H1 (cell line): ENCODE results near the gene EIF2S2. TPM values are rescaled to one million over a fixed set of nuclear protein-coding genes. Genes with fewer than 3 reads are reported as not detected.

Source experiments
- CTCF ChIA-PET: fragments of 300-600 bp; sonication (Branson Sonifier 250); formaldehyde crosslinking; loops from one replicate; lab custom pipeline; 2021; ENCODE audit not compliant: partially characterized antibody; lab: Charles Lee
- POLR2A ChIA-PET: fragments of 300-600 bp; sonication (Branson Sonifier 250); formaldehyde crosslinking; loops from one replicate; lab custom pipeline; 2021; ENCODE audit warnings: inconsistent platforms; ENCODE audit not compliant: partially characterized antibody; lab: Charles Lee
- DNase-seq, 2 experiments: peaks; one replicate each; pipeline versions ENCODE4 v3.0.0 to v3.0.0-alpha.2; 2010 to 2022; ENCODE audit warnings: low spot score in 2 of 2, low read depth in 1 of 2, mixed read lengths in 1 of 2
- FAIRE-seq: peaks from 2 replicates; lab custom pipeline; 2011; peaks lifted over from hg19 to GRCh38; lab: Jason Lieb, UNC
- H2AFZ ChIP-seq: 2 replicates; pipeline ENCODE4 v1.8.1; 2012; ENCODE audit warnings: low read length, inconsistent platforms
- H2AK5ac ChIP-seq: 2 replicates; pipeline ENCODE4 v1.6.1; 2013; ENCODE audit warnings: low read depth, low read length
- H2BK120ac ChIP-seq: replicated peaks from 2 replicates; pipeline ENCODE3; 2013; ENCODE audit warnings: low read depth, low read length, inconsistent platforms
- H2BK12ac ChIP-seq: 2 replicates; pipeline ENCODE4 v1.6.1; 2013; ENCODE audit warnings: low read depth, low read length
- H2BK15ac ChIP-seq: 2 replicates; pipeline ENCODE4 v1.6.1; 2013; ENCODE audit warnings: low read length
- H2BK20ac ChIP-seq: 2 replicates; pipeline ENCODE4 v1.6.1; 2013; ENCODE audit warnings: low read length
- H2BK5ac ChIP-seq: 2 replicates; pipeline ENCODE4 v1.6.1; 2013; ENCODE audit warnings: low read depth, low read length
- H3K14ac ChIP-seq: 2 replicates; pipeline ENCODE4 v1.6.1; 2013; ENCODE audit warnings: inconsistent platforms; ENCODE audit not compliant: insufficient read length
- H3K18ac ChIP-seq: 2 replicates; pipeline ENCODE4 v1.6.1; 2013; ENCODE audit warnings: low read length; ENCODE audit errors: extremely low read depth
- H3K23ac ChIP-seq: 2 replicates; pipeline ENCODE4 v1.6.1; 2013; ENCODE audit warnings: inconsistent platforms; ENCODE audit not compliant: insufficient read length
- H3K23me2 ChIP-seq: 2 replicates; pipeline ENCODE4 v1.6.1; 2013; ENCODE audit warnings: low read depth, low read length
- H3K27ac ChIP-seq: 2 replicates; pipeline ENCODE4 v1.6.1; 2011; ENCODE audit warnings: low read depth, low read length, inconsistent platforms
- H3K27me3 ChIP-seq, 4 experiments: replicated peaks in 1 of 4; 1 replicate in 1 of 4; 2 replicates in 3 of 4; pipeline versions ENCODE4 v1.6.1 to v1.8.1; 2011 to 2013; ENCODE audit warnings: low read length in 3 of 4, mild to moderate bottlenecking in 3 of 4, inconsistent platforms in 2 of 4, mixed read lengths in 2 of 4, moderate library complexity in 1 of 4; ENCODE audit not compliant: control insufficient read depth in 3 of 4, insufficient read depth in 3 of 4; ENCODE audit errors: extremely low read depth in 1 of 4
- H3K36me3 ChIP-seq, 4 experiments: 2 replicates each; pipeline versions ENCODE4 v1.6.1 to v1.8.1; 2011 to 2013; ENCODE audit warnings: mild to moderate bottlenecking in 4 of 4, low read length in 3 of 4, moderate library complexity in 2 of 4, control low read depth in 1 of 4, inconsistent platforms in 1 of 4; ENCODE audit not compliant: insufficient read depth in 4 of 4, control insufficient read depth in 2 of 4
- H3K4ac ChIP-seq: replicated peaks from 2 replicates; pipeline ENCODE3; 2013; ENCODE audit warnings: low read length, low read depth, mixed read lengths, inconsistent platforms; ENCODE audit not compliant: insufficient read length
- H3K4me1 ChIP-seq, 4 experiments: replicated peaks in 1 of 4; 1 replicate in 1 of 4; 2 replicates in 3 of 4; pipeline versions ENCODE4 v1.6.1 to v1.8.1; 2011 to 2013; ENCODE audit warnings: low read length in 3 of 4, inconsistent platforms in 2 of 4, mixed read lengths in 1 of 4; ENCODE audit not compliant: insufficient read depth in 4 of 4, control insufficient read depth in 3 of 4
- H3K4me2 ChIP-seq, 2 experiments: 2 replicates each; pipeline versions ENCODE4 v1.6.1 to v1.8.1; 2011 to 2013; ENCODE audit warnings: low read depth in 2 of 2, low read length in 2 of 2, control low read depth in 1 of 2, inconsistent platforms in 1 of 2, mild to moderate bottlenecking in 1 of 2; ENCODE audit not compliant: insufficient read depth in 1 of 2
- H3K4me3 ChIP-seq, 4 experiments: fragments of 200-600, 300-600 bp in 1 of 4; sonication (generic), shearing (Covaris generic), sonication (Bioruptor Twin) in 1 of 4; 2 replicates each; pipeline versions ENCODE4 v1.5.1 to v1.8.1; 2011 to 2016; ENCODE audit warnings: low read length in 4 of 4, low read depth in 3 of 4, control low read depth in 2 of 4, inconsistent platforms in 2 of 4, mild to moderate bottlenecking in 2 of 4, mixed read lengths in 1 of 4, moderate library complexity in 1 of 4; ENCODE audit not compliant: insufficient read depth in 2 of 4; ENCODE audit errors: extremely low read depth in 1 of 4
- H3K56ac ChIP-seq: replicated peaks from 2 replicates; pipeline ENCODE3; 2013; ENCODE audit warnings: low read depth, mild to moderate bottlenecking, mixed read lengths, low read length, inconsistent platforms; ENCODE audit not compliant: insufficient read length
- H3K79me1 ChIP-seq: 2 replicates; pipeline ENCODE4 v1.6.1; 2013; ENCODE audit warnings: low read depth, low read length, control low read depth
- H3K79me2 ChIP-seq, 2 experiments: 2 replicates each; pipeline versions ENCODE4 v1.6.1 to v1.8.1; 2012 to 2013; ENCODE audit warnings: low read length in 2 of 2, mild to moderate bottlenecking in 2 of 2, inconsistent platforms in 1 of 2; ENCODE audit not compliant: insufficient read depth in 2 of 2, control insufficient read depth in 1 of 2
- H3K9ac ChIP-seq, 4 experiments: replicated peaks in 1 of 4; 1 replicate in 1 of 4; 2 replicates in 3 of 4; pipeline versions ENCODE4 v1.6.1 to v1.8.1; 2011 to 2013; ENCODE audit warnings: low read depth in 3 of 4, low read length in 3 of 4, control low read depth in 2 of 4, mild to moderate bottlenecking in 2 of 4, moderate library complexity in 2 of 4, inconsistent platforms in 1 of 4; ENCODE audit errors: extremely low read depth in 1 of 4
- H3K9me3 ChIP-seq, 2 experiments: 2 replicates each; pipeline versions ENCODE4 v1.6.1 to v1.8.1; 2012 to 2013; ENCODE audit warnings: mild to moderate bottlenecking in 2 of 2, moderate library complexity in 2 of 2, control low read depth in 1 of 2, inconsistent platforms in 1 of 2, low read depth in 1 of 2, low read length in 1 of 2, mixed read lengths in 1 of 2; ENCODE audit not compliant: insufficient read depth in 2 of 2
- H4K20me1 ChIP-seq, 2 experiments: replicated peaks in 1 of 2; 2 replicates each; pipeline versions ENCODE3 to v1.8.1; 2011 to 2013; ENCODE audit warnings: inconsistent platforms in 2 of 2, low read length in 2 of 2, mild to moderate bottlenecking in 1 of 2; ENCODE audit not compliant: insufficient read depth in 2 of 2, control insufficient read depth in 1 of 2
- H4K5ac ChIP-seq: 2 replicates; pipeline ENCODE4 v1.6.1; 2013; ENCODE audit warnings: low read length, low read depth, mixed read lengths, inconsistent platforms; ENCODE audit not compliant: insufficient read length
- H4K8ac ChIP-seq: 2 replicates; pipeline ENCODE4 v1.8.0; 2013; ENCODE audit warnings: mild to moderate bottlenecking, moderate library complexity, low read length, inconsistent platforms; ENCODE audit not compliant: insufficient read depth; ENCODE audit errors: extremely low read depth
- H4K91ac ChIP-seq: replicated peaks from 2 replicates; pipeline ENCODE3; 2013; ENCODE audit warnings: low read length, mixed read lengths, inconsistent platforms; ENCODE audit not compliant: insufficient read length
- BRCA1 ChIP-seq: IDR thresholded peaks from 2 replicates; pipeline ENCODE4 v1.6.1; 2012; ENCODE audit warnings: low read depth, low read length, improper control_type of control experiment
- CEBPB ChIP-seq: IDR thresholded peaks from 2 replicates; pipeline ENCODE4 v1.6.1; 2012; ENCODE audit warnings: low read depth, low read length
- CHD2 ChIP-seq: IDR thresholded peaks from 2 replicates; pipeline ENCODE4 v1.6.1; 2012; ENCODE audit warnings: low read length, improper control_type of control experiment
- CTCF ChIP-seq, 3 experiments: IDR thresholded peaks; 1 replicate in 2 of 3; 2 replicates in 1 of 3; pipeline versions ENCODE4 v1.5.1 to v1.6.1; 2011; ENCODE audit warnings: low read length in 3 of 3, mild to moderate bottlenecking in 3 of 3, inconsistent platforms in 2 of 3, low read depth in 1 of 3, moderate library complexity in 1 of 3; ENCODE audit not compliant: insufficient read depth in 1 of 3; ENCODE audit errors: control extremely low read depth in 1 of 3
- FOSL1 ChIP-seq: IDR thresholded peaks from 2 replicates; pipeline ENCODE4 v1.6.1; 2011; ENCODE audit warnings: mild to moderate bottlenecking, low read depth, low read length, moderate library complexity; ENCODE audit not compliant: insufficient read depth
- HDAC6 ChIP-seq: IDR thresholded peaks from one replicate; pipeline ENCODE4 v1.7.1; 2012; ENCODE audit warnings: low read depth, mild to moderate bottlenecking, inconsistent platforms, low read length, moderate library complexity
- MAFK ChIP-seq: IDR thresholded peaks from 2 replicates; pipeline ENCODE4 v1.6.1; 2012; ENCODE audit warnings: low read depth, mild to moderate bottlenecking, improper control_type of control experiment, low read length
- NANOG ChIP-seq: IDR thresholded peaks from 2 replicates; pipeline ENCODE4 v1.6.1; 2011; ENCODE audit warnings: low read length, low read depth, mild to moderate bottlenecking, inconsistent platforms; ENCODE audit not compliant: insufficient read depth, poor library complexity, severe bottlenecking
- PHF8 ChIP-seq: fragments of 200-600 bp; sonication (generic); conservative IDR thresholded peaks from 2 replicates; pipeline ENCODE4 v1.7.1; 2012; ENCODE audit warnings: low read depth, mild to moderate bottlenecking, inconsistent platforms, low read length, moderate library complexity
- SIN3A ChIP-seq, 2 experiments: IDR thresholded peaks in 1 of 2; conservative IDR thresholded peaks in 1 of 2; 2 replicates each; pipeline ENCODE4 v1.6.1; 2011 to 2012; ENCODE audit warnings: low read length in 2 of 2, improper control_type of control experiment in 1 of 2, low read depth in 1 of 2, mild to moderate bottlenecking in 1 of 2
- TAF1 ChIP-seq: IDR thresholded peaks from 2 replicates; pipeline ENCODE4 v1.6.1; 2011; ENCODE audit warnings: mild to moderate bottlenecking, low read depth, low read length
- WGBS, 2 experiments: shearing (Covaris generic) in 1 of 2; methylation state at CpG; one replicate each; pipeline versions ENCODE4 v1.1.6 to v1.1.7; 2013 to 2015; ENCODE audit warnings: low lambda C conversion rate in 2 of 2, mixed read lengths in 2 of 2, inconsistent platforms in 1 of 2, low coverage in 1 of 2, missing lambda C conversion rate in 1 of 2; ENCODE audit not compliant: insufficient replicate concordance in 2 of 2, insufficient coverage in 1 of 2, insufficient read length in 1 of 2; ENCODE audit errors: extremely low coverage in 1 of 2, missing lambda C conversion rate in 1 of 2; 5-methylcytosine and 5-hydroxymethylcytosine counted together
- polyA plus RNA-seq, 7 experiments: library from polyadenylated mRNA; depleted of rRNA in 3 of 7; stranded (reverse) in 5 of 7; unstranded in 2 of 7; fragments of >200 nt in 5 of 7; fragments of 200-250 nt in 2 of 7; gene quantifications; 1 replicate in 5 of 7; 2 replicates in 1 of 7; 4 replicates in 1 of 7; pipeline versions ENCODE4 v1.2.1 to v1.2.3, GENCODE V29; 2011 to 2013; ENCODE audit warnings: missing spikeins in 2 of 7, mixed read lengths in 2 of 7
- total RNA-seq: library from RNA; stranded (reverse); fragmentation: NEBNext Ultra II Directional; extraction: Animal tissue kit (Norgen Biotek cat#: 25700); gene quantifications from 2 replicates; pipeline ENCODE4 v1.2.1, GENCODE V29; 2021

Gene EIF2S2
- total and polyA plus RNA-seq, 2 of the 8 experiments (the other 6 are each of a cell fraction or from before 2014, with no cell fraction given) = 59.5 to 142 TPM

DNA sequence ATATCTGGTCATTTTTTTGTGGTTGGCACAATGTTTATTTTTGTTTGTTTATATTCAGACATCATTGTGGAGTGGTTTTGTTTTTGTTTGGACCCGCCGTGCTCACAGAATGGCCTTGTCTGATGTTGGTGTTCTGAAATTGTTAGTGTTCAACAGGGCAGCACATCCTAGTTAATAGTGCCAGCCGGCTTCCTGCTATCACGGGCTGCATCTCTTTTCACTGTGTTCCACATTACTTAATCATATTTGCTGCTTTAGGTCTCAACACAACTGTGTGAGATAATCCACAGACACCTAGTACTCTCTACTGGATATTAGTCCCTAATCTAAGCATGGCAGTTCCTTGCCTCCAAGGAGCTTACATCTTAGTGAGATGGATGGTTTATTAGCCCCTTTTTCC lies 2.8 kb upstream of the EIF2S2 start:
- Histone ChIP-seq H4K20me1 (peaks cover 9 to 12% of the 10 kb centered on the region in 2 experiments), H3K23ac (no peak overlapping the region), H3K4me3 (no peak overlapping the region), H2BK12ac (no peak overlapping the region), H2AK5ac (no peak overlapping the region), H3K18ac (no peak overlapping the region), H2BK20ac (no peak overlapping the region), H3K9ac (no peak overlapping the region), H3K23me2 (peaks cover 9% of the 10 kb centered on the region), H3K79me2 (peaks cover 17 to 22% of the 10 kb centered on the region in 2 experiments), H3K14ac (no peak overlapping the region), H3K4ac (no peak overlapping the region), H3K4me2 (no peak overlapping the region), H4K5ac (no peak overlapping the region), H3K56ac (no peak overlapping the region), H2AFZ (no peak overlapping the region), H3K27ac (no peak overlapping the region), H3K9me3 (no peaks in the 10 kb centered on the region), H2BK5ac (no peak overlapping the region), H2BK120ac (no peak overlapping the region), H3K36me3 (peaks cover 0 to under 1% (median 0%) of the 10 kb centered on the region in 4 experiments; a peak in 2 of 8 replicates), H4K8ac (no peak overlapping the region), H3K27me3 (peaks cover 0 to 3% (median 0%) of the 10 kb centered on the region in 4 experiments; a peak in 1 of 7 replicates), H2BK15ac (no peak overlapping the region), H3K79me1 (no peaks in the 10 kb centered on the region), H4K91ac (no peak overlapping the region), H3K4me1 (peaks cover 0 to 6% (median 0%) of the 10 kb centered on the region in 4 experiments; a peak in 3 of 7 replicates)
- TF ChIP-seq NANOG (no peak), FOSL1 (no peak), TAF1 (no peak), SIN3A (conservative IDR thresholded peaks at IDR 0.05 in 1 of 2, IDR thresholded peaks at IDR 0.05 in 1 of 2; ENCODE audit: low read depth in 1 of 2, low read length in 2 of 2) (no peak), HDAC6 (no peak), MAFK (no peak), BRCA1 (no peak), CTCF (IDR thresholded peaks at IDR 0.05; ENCODE audit: control extremely low read depth in 1 of 3, insufficient read depth in 1 of 3, low read depth in 1 of 3, low read length in 3 of 3) (no peak), CEBPB (no peak), CHD2 (no peak), PHF8 (no peak)
- FAIRE-seq (no peak), DNase-seq (no peak)
- CTCF ChIA-PET = interaction anchor here (1.0 kb wide), 1 partner anchor 20 kb away, joined by 3 read pairs; no protein-coding TSS in a partner anchor
- POLR2A ChIA-PET = interaction anchor here (1.1 to 3.9 kb wide), 2 partner anchors 13 to 27 kb away, joined by 4 to 53 read pairs; no protein-coding TSS in a partner anchor
- 91% methylated on average over 4 of the region's 4 CpGs; no CpG with 5 or more reads in 1 of the 2 experiments for WGBS, 2 experiments
